GM21576 (cell line): ENCODE results near the gene RAB34.

Experiments used
- ATAC-seq: cut with Tn5 transposase; IDR thresholded peaks from one replicate; pipeline ENCODE4 v1.9.1; 2021; ENCODE audit warnings: mild to moderate bottlenecking, moderate library complexity; ENCODE audit not compliant: unreplicated experiment

Gene RAB34

DNA sequence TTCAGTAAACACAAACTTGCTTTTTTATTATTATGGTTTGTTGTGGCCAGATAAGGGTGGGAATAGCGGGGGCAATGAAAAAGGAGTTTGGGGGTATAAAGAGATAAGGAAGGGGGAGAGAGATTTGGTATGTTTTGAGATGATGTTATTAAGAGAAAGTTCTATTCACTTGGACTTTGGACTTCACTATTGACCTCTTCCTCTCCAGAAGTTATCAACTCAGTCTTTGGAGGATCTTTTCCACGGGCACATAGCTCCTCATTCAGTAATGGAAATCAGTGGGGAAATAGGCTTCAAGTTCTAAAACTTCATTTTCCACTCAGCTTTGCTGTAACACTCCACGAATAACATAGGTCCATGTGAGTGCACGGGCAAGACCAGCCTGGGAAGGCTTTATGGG is 29.2 kb downstream of the RAB34 start:
- ATAC-seq: no peak

DNA sequence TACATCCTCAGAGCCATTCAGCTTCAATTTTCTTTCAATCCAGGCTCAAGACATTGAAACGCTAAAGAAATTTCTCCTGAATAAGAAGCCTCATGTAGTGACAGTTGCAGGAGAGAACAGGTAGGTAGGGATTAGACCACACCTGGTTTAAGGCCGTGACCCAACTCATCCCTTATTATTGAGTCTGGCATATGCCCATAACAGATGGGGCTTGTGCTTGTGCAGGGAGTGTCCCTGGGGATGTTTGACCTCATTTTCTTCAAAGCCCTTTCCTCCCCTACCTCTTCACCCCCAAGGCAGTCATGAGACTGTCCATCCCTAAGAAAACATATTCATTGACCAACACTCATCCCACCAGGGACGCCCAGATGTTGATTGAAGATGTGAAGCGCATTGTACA is 31.4 kb downstream of the RAB34 start:
- no peak for ATAC-seq

DNA sequence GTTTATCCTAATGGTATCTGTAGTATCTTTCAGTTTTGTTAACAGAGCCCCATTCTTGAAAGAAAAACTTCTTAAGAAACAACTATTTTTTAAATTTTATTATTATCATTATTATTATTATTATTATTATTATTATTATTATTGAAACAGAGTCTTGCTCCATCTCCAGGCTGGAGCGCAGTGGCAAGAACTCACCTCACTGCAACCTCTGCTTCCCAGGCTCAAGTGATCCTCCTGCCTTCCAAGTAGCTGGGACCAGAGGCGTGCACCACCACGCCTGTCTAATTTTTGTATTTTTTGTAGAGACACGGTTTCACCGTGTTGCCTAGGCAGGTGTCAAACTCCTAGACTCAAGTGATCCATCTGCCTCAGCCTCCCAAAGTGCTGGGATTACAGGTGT is 32.3 kb downstream of the RAB34 start:
- no peak for ATAC-seq

DNA sequence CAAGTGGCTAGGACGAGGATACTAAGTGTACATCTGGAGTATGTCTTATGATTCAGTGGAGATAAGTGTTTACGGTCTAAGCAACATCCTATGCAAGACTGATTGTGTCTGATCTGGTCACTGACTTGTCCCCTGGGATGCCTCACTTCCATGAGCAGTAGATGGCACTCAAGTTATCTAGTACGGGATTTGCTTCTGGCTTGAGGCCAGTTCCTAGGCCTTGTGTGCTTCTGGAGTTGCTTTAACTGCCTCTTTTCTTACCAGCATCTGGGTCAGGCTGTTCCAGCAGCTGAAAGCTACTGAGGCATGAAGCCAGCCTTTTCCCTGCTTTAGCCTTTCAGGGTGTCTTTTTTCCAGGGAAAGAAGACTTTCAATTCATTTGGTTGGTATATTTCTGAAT is 32.7 kb downstream of the RAB34 start:
- no peak for ATAC-seq

DNA sequence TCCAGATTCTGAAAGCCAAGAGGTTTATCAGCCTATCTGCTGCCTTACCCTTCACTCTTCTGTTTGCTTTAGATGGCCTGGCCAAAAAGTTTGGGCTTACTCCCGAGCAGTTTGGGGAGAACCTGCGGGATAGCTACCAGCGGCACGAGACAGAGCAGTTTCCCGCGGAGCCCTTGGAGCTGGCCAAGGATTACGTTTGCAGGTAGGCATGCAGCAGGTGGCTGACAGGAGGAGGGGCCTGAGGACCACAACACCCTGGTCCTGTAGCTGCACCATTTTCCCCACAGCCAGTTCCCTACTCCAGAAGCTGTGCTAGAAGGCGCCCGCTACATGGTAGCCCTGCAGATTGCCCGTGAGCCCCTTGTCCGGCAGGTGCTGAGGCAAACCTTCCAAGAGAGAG is 35.0 kb downstream of the RAB34 start:
- no peak for ATAC-seq

DNA sequence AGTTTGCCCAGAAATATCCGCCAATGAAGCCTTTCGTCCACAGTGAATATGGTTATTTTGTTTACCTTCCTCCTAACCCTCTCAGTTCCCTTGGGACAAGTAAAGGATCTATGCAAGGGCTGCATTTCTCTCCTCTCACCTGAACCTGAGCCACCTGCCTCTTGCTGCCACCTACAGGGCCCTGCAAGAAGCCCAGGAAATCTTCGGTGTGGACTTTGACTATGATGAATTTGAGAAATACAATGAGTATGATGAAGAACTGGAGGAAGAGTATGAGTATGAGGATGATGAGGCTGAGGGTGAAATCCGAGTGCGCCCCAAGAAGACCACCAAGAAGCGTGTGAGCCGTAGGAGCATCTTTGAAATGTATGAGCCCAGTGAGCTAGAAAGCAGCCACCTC is 41.7 kb downstream of the RAB34 start:
- ATAC-seq: no peak

DNA sequence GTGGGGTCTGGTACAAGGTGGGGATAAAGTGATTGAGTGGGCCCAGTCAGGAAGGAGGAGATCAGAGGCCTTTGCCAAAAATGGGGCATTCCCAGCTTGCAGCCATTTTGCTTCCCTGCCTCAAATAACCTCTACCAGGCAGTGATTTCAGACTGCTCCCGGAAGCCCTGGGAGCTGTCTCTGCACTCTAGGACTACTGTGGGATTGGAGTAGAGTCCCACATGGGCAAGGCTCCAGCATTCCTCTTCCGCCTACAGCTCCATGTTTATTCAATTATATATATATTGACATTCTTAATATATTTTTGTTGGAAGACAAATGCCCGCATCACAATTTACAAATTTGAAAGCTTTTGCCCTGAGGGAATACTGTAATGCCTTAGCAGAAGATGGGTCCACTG is 42.2 kb downstream of the RAB34 start:
- ATAC-seq: no peak

DNA sequence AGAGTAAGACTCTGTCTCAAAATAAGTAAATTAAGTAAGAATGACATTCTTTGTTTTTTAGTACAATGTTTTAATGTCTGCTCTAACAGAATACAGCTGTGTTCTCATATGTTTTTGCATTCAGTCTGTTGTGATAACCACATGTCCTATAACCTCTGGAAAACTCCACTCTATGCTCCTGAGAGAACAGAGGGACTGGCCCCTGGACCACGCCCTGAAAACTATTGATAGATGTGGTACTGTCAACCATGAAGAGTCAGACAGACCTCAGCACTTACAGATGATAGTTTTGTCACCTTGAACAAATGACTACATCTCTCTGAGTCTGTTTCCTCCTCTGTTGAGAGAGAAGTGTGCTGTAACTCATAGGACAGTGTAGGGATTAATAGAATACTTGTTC is 47.8 kb downstream of the RAB34 start:
- no peak for ATAC-seq

DNA sequence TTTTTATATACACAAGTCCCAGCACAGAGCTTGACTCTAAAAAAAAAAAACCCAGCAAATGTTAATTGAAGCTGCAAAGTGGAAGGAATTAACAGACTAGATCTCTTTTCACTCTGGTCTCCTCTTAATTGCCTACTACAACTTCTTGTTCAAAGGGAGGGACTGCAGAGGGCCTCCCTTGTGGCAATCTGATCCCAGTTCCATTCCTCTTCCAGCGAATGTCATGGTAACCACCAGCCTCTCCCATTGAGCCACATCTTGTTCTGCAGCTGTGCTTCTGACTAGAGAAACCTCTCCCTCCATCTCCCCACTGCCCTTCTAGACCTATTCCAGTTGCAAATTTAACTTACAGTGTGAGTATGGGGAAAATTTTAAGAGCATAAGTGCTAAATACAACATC is 49.8 kb downstream of the RAB34 start:
- no peak for ATAC-seq

DNA sequence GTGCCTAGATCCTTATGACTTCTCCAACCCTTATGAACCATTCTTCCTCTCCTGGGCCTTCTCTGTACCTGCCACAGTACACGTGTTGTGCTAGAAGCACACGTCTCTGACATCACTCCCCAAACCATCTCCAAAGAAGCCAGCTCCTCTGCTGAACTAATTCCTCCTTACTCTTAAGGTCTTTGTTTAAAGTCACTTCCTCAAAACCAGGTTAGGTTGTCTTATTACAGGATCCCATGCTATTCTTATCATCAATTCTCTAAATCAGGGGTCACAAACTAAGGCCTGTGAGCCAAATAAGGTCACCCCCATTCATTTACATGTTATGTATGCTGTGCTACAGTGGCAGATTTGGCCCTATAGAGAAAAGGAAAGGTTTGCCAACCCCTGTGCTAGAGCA is 51.7 kb downstream of the RAB34 start:
- no peak for ATAC-seq
